OCI-LY7 (cell line): ENCODE results near the gene DNAJC3.
"Not testable (repeated sequence)": the region's sequence is repeated elsewhere in the genome, so short reads cannot be mapped to it uniquely, and the experiment has no call there.

Source experiments
- EZH2phosphoT487 ChIP-seq: fragments of 200-600 bp; sonication (generic); IDR thresholded peaks from 2 replicates; pipeline ENCODE4 v1.6.1; 2018; ENCODE audit warnings: low read depth, borderline replicate concordance, mild to moderate bottlenecking, mixed run types, antibody characterized with exemption, low read length, moderate library complexity, mixed read lengths
- TF ChIP-seq, protein P1 (sequence below): fragments of 200-600 bp; sonication (generic); conservative IDR thresholded peaks from 2 replicates; pipeline ENCODE4 v1.5.1; 2014; ENCODE audit warnings: mild to moderate bottlenecking, antibody characterized with exemption, low read length, moderate library complexity, mixed read lengths

DNA sequence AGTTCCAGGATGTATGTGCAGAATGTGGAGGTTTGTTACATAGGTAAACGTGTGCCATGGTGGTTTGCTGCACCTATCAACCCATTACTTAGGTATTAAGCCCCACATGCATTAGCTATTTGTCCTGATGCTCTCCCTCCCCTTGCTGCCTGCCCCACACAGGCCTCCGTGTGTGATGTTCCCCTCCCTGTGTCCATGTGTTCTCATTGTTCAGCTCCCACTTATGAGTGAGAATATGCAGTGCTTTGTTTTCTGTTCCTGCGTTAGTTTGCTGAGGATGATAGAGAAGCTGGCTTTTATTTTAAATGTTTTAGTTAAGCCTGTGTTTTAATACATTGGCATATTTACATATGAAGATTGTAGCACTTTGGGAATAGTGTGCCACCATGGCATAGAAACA, 85.7 kb downstream of the DNAJC3 start:
- TF ChIP-seq, protein P1, sequence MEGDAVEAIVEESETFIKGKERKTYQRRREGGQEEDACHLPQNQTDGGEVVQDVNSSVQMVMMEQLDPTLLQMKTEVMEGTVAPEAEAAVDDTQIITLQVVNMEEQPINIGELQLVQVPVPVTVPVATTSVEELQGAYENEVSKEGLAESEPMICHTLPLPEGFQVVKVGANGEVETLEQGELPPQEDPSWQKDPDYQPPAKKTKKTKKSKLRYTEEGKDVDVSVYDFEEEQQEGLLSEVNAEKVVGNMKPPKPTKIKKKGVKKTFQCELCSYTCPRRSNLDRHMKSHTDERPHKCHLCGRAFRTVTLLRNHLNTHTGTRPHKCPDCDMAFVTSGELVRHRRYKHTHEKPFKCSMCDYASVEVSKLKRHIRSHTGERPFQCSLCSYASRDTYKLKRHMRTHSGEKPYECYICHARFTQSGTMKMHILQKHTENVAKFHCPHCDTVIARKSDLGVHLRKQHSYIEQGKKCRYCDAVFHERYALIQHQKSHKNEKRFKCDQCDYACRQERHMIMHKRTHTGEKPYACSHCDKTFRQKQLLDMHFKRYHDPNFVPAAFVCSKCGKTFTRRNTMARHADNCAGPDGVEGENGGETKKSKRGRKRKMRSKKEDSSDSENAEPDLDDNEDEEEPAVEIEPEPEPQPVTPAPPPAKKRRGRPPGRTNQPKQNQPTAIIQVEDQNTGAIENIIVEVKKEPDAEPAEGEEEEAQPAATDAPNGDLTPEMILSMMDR, result not testable (repeated sequence)
- TF ChIP-seq EZH2phosphoT487, result not testable (repeated sequence)
